Suprapubic skin (tissue), 4 donors: ENCODE measurements around the gene IL17C. TPM values are rescaled to one million over a fixed set of nuclear protein-coding genes. Genes with fewer than 3 reads are reported as not detected.

ENCODE experiments used
- DNase-seq, 2 donors: peaks; one replicate each; pipeline ENCODE4 v3.0.0-alpha.2; 2019; ENCODE audit warnings: low spot score in 2 of 2
- H3K27ac ChIP-seq: fragments of 200-600 bp; sonication (generic); one replicate; pipeline ENCODE4 v1.5.1; 2019
- H3K27me3 ChIP-seq: fragments of 200-600 bp; sonication (generic); one replicate; pipeline ENCODE4 v1.5.1; 2019
- H3K36me3 ChIP-seq: fragments of 200-600 bp; sonication (generic); one replicate; pipeline ENCODE4 v1.5.1; 2019
- H3K4me1 ChIP-seq: fragments of 200-600 bp; sonication (generic); one replicate; pipeline ENCODE4 v1.5.1; 2019
- H3K4me3 ChIP-seq: fragments of 200-600 bp; sonication (generic); one replicate; pipeline ENCODE4 v1.5.1; 2019; ENCODE audit warnings: mild to moderate bottlenecking
- H3K9me3 ChIP-seq: fragments of 200-600 bp; sonication (generic); one replicate; pipeline ENCODE4 v1.5.1; 2019
- CTCF ChIP-seq, 2 donors: fragments of 200-600 bp in 1 of 2; fragments of 450-650 bp in 1 of 2; sonication (generic) in 1 of 2; IDR thresholded peaks; one replicate each; pipeline ENCODE4 v1.5.1; 2016 to 2019; ENCODE audit warnings: antibody characterized with exemption in 2 of 2, mild to moderate bottlenecking in 1 of 2, moderate library complexity in 1 of 2
- EP300 ChIP-seq: sonication (generic); formaldehyde crosslinking; IDR thresholded peaks from one replicate; pipeline ENCODE4 v1.6.1; 2017; ENCODE audit warnings: antibody characterized with exemption
- POLR2A ChIP-seq, 2 donors: fragments of 450-650 bp; IDR thresholded peaks; one replicate each; pipeline ENCODE4 v1.6.1; 2017; ENCODE audit warnings: antibody characterized with exemption in 2 of 2, mild to moderate bottlenecking in 2 of 2, moderate library complexity in 2 of 2
- POLR2AphosphoS5 ChIP-seq, 3 donors: sonication (generic); formaldehyde crosslinking; IDR thresholded peaks; one replicate each; pipeline ENCODE4 v1.6.1; 2017; ENCODE audit warnings: antibody characterized with exemption in 3 of 3
- WGBS: methylation state at CpG from one replicate; pipeline ENCODE4 v1.1.5; 2018; 5-methylcytosine and 5-hydroxymethylcytosine counted together
- total RNA-seq, 4 donors: library from RNA; depleted of rRNA; stranded (reverse); fragments of >200 nt; gene quantifications; one replicate each; pipeline ENCODE4 v1.1.0, GENCODE V29; 2016

Gene IL17C
- total RNA-seq, 4 donors from 2014 or later = not detected

GRCh38 chr16:88610080-88610479 lies 28.3 kb upstream of the IL17C start:
- peaks cover 63% of the 10 kb centered on the region for H3K36me3 ChIP-seq
- WGBS = 90% methylated on average over 6 of the region's 6 CpGs

DNA sequence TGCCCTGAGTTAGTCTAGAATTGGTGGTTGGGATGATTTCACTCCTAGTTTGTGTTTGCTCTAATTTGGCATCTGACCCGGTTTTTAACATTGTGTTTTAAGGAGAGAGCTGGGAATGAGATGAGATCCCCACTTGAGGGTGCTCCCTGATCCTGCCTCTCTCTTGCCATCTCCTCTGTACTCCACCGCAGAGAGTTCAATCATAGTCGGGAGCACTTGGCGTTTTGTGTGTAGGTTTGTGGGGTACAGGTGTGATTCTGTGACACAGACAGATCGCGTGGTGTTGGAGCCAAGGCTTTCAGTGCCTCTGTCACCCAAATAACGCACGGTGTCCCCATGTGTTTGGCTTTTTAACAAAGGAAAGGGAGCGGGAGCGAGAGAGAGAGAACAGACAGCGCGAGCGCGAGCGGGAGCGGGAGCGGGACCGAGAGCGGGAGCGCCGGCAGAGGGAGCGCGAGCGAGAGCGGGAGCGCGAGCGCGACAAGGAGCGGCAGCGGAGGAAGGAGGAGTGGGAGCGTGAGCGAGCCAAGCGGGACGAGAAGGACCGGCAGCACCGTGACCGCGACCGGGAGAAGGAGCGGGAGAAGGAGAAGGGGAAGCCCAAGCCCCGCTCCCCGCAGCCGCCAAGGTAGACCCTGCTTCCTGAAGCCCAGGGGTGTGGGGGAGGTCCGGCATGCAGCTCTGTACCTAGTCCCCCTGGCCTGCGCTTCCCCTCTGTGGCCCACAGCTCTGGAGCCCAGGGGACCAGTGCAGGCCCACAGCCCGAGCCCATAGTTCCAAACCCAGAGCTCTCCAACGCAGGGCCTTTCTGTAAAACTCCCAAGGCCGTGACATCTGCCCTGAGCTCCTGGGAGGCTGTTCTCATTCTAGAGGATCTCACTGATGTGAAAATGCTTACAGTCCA lies 27.2 kb upstream of the IL17C start:
- H3K36me3 ChIP-seq = peaks cover 58% of the 10 kb centered on the region
- WGBS = 87% methylated on average over 46 of the region's 49 CpGs

More at GRCh38 chr16:88610080-88610479, 28.3 kb upstream of the IL17C start:
- Histone ChIP-seq H3K4me1 (no peaks in the 10 kb centered on the region), H3K4me3 (no peak overlapping the region), H3K27ac (no peak overlapping the region), H3K9me3 (no peaks in the 10 kb centered on the region), H3K27me3 (no peaks in the 10 kb centered on the region)
- no peak for DNase-seq
- TF ChIP-seq EP300 (no peak), POLR2AphosphoS5 (IDR thresholded peaks at IDR 0.05) (no peak), POLR2A (IDR thresholded peaks at IDR 0.05) (no peak), CTCF (IDR thresholded peaks at IDR 0.05) (no peak)

GRCh38 chr16:88613293-88613692 lies 25.1 kb upstream of the IL17C start:
- H3K27me3 ChIP-seq = no peaks in the 10 kb centered on the region
- H3K9me3 ChIP-seq = no peaks in the 10 kb centered on the region
- H3K36me3 ChIP-seq = peaks cover 52% of the 10 kb centered on the region
- H3K27ac ChIP-seq = no peak overlapping the region
- H3K4me3 ChIP-seq = no peak overlapping the region
- no peak for DNase-seq
- WGBS = 89% methylated on average over 10 of the region's 10 CpGs
- H3K4me1 ChIP-seq = peaks cover 7% of the 10 kb centered on the region
- TF ChIP-seq EP300 (no peak), POLR2AphosphoS5 (IDR thresholded peaks at IDR 0.05) (no peak), POLR2A (IDR thresholded peaks at IDR 0.05) (no peak), CTCF (IDR thresholded peaks at IDR 0.05) (no peak)

More for the DNA sequence above, 27.2 kb upstream of the IL17C start:
- Histone ChIP-seq H3K27me3 (no peaks in the 10 kb centered on the region), H3K4me3 (no peak overlapping the region), H3K27ac (no peak overlapping the region), H3K4me1 (no peaks in the 10 kb centered on the region), H3K9me3 (no peaks in the 10 kb centered on the region)
- TF ChIP-seq CTCF (IDR thresholded peaks at IDR 0.05) = no peak
- no peak for TF ChIP-seq POLR2A (IDR thresholded peaks at IDR 0.05)
- no peak for TF ChIP-seq POLR2AphosphoS5 (IDR thresholded peaks at IDR 0.05)
- no peak for TF ChIP-seq EP300
- DNase-seq = no peak

DNA sequence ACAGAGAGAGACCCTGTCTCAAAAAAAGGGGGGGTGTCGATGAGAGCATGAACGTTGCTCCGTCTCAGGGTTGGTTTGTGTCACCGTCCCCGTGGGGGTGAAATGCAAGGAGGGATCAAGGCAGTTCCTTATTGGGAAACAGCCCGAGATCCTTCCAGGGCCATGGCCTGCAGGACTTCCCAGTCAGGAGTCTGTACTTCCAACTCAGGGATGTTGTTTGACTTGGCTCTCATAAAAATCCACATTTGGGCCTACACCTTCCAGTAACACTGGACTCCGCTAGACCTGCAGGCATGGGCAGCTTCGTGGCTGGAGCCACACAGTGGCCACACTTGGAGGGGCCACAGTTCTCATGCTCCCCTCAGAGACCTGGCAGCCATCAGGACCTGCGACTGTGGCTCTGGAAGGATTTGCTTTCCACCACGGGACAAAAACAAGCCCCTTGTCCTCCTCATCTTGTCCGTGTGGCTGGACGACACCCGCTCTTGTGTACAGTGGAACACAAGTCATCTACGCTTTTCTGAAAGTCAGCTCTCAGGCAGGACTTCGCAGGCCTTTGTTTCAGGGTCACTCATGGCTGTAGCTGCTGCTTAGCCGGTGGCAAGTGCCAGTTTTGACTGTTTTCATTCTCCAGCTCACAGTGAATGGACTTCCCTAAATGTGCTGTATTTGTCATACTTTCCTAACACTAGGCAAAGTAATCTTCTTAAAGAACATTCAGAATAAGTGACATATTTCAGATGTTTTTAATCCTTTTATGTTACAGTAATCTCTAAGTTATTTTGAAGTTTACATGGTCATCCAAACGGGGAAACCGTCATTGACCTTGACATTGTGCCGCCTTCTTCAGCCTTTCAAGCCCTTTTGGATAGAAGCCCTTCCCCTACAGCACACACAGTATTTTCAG lies 24.2 kb upstream of the IL17C start:
- no peaks in the 10 kb centered on the region for H3K9me3 ChIP-seq
- TF ChIP-seq CTCF (IDR thresholded peaks at IDR 0.05) (no peak), POLR2AphosphoS5 (IDR thresholded peaks at IDR 0.05) (no peak), EP300 (no peak), POLR2A (IDR thresholded peaks at IDR 0.05) (no peak)
- no peak overlapping the region for H3K4me3 ChIP-seq
- DNase-seq = no peak
- 86% methylated on average over 18 of the region's 19 CpGs for WGBS
- no peak overlapping the region for H3K27ac ChIP-seq
- peaks cover 7% of the 10 kb centered on the region for H3K4me1 ChIP-seq
- no peaks in the 10 kb centered on the region for H3K27me3 ChIP-seq
- H3K36me3 ChIP-seq = peaks cover 48% of the 10 kb centered on the region
